ENCODE results near the gene TMEM198. TPM values are rescaled to one million over a fixed set of nuclear protein-coding genes. Genes with fewer than 3 reads are reported as not detected.

TMEM198 gene
- total RNA-seq, 1 experiment from 2014 or later = 1.1 TPM

DNA sequence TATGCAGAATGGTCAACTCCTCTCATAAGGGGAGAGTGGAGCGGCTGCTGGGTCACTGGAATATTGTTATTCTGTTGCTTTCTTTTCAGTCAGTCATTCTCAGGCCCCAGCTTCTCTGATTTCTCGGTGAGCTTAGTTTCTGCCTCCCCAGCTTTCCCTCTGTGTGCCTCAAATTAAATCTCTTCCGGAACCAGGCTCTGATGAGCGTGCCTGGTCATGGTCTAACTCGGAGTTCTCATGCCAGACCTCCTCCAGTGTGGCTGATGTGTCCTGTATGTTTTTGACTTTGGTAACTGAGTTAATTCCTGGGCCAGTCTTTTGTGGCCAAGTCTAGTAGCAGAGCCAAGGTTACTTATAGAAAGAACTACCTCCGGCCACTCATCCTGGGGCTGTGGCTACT lies 48.9 kb downstream of the TMEM198 start:
- intact Hi-C loops (cut with micrococcal nuclease) = no loop called here
- Histone ChIP-seq H3K9ac (ENCODE audit: low read length) (no peak overlapping the region), H3K9me3 (ENCODE audit: low read length) (no peaks in the 10 kb centered on the region), H3K9me2 (replicated peaks; ENCODE audit: low read length) (no peaks in the 10 kb centered on the region), H2AFZ (ENCODE audit: low read length) (no peak overlapping the region), H3K36me3 (ENCODE audit: low read depth, low read length) (no peaks in the 10 kb centered on the region), H4K20me1 (ENCODE audit: low read length) (no peaks in the 10 kb centered on the region), H3K27ac (ENCODE audit: low read length) (no peak overlapping the region), H3K4me1 (ENCODE audit: insufficient read depth, low read length) (peaks cover 7% of the 10 kb centered on the region; the same call in 1 of the 2 replicates), H3K4me3 (ENCODE audit: low read length) (no peak overlapping the region), H3K4me2 (ENCODE audit: low read length) (no peak overlapping the region), H3K27me3 (ENCODE audit: low read length) (no peaks in the 10 kb centered on the region), H3F3A (ENCODE audit: low read length, unreplicated experiment) (no peaks in the 10 kb centered on the region), H3K79me2 (ENCODE audit: low read length) (no peaks in the 10 kb centered on the region)
- no TSS peak for BruUV-seq (replicated peaks)
- CTCF ChIA-PET = no interaction called here
- TF ChIP-seq EZH2 (IDR thresholded peaks at IDR 0.05; ENCODE audit: low read length, unreplicated experiment) (no peak), EZH2phosphoT487 (IDR thresholded peaks at IDR 0.05; ENCODE audit: borderline replicate concordance, low read length) (no peak)
- TF ChIP-seq, protein P1, sequence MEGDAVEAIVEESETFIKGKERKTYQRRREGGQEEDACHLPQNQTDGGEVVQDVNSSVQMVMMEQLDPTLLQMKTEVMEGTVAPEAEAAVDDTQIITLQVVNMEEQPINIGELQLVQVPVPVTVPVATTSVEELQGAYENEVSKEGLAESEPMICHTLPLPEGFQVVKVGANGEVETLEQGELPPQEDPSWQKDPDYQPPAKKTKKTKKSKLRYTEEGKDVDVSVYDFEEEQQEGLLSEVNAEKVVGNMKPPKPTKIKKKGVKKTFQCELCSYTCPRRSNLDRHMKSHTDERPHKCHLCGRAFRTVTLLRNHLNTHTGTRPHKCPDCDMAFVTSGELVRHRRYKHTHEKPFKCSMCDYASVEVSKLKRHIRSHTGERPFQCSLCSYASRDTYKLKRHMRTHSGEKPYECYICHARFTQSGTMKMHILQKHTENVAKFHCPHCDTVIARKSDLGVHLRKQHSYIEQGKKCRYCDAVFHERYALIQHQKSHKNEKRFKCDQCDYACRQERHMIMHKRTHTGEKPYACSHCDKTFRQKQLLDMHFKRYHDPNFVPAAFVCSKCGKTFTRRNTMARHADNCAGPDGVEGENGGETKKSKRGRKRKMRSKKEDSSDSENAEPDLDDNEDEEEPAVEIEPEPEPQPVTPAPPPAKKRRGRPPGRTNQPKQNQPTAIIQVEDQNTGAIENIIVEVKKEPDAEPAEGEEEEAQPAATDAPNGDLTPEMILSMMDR (conservative IDR thresholded peaks at IDR 0.05; ENCODE audit: low read depth, low read length) = no peak
- DNase-seq = no peak
- no peak for ATAC-seq
- POLR2A ChIA-PET (ENCODE audit: unreplicated experiment) = no interaction called here

DNA sequence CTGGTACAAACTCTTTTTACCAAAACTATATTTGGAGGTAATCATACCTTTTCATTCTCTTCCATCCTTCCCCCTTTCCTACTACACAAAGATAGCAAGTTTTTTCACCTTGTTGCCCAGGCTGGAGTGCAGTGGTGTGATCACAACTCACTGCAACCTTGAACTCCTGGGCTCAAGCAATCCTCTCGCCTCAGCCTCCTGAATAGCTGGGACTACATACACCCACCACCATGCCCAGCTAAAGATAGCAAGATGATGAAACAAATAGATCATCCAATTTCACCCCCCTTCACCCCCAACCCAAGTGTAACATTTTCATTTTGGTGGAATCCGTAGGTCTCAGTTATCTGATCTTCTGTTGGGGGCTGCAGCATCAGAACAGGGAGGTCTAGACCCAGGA lies 49.3 kb downstream of the TMEM198 start:
- TF ChIP-seq, protein P1 (conservative IDR thresholded peaks at IDR 0.05; ENCODE audit: low read depth, low read length) = no peak
- TF ChIP-seq EZH2phosphoT487 (IDR thresholded peaks at IDR 0.05; ENCODE audit: borderline replicate concordance, low read length) (no peak), EZH2 (IDR thresholded peaks at IDR 0.05; ENCODE audit: low read length, unreplicated experiment) (no peak)
- H3K9me2 ChIP-seq (replicated peaks; ENCODE audit: low read length) = no peaks in the 10 kb centered on the region

DNA sequence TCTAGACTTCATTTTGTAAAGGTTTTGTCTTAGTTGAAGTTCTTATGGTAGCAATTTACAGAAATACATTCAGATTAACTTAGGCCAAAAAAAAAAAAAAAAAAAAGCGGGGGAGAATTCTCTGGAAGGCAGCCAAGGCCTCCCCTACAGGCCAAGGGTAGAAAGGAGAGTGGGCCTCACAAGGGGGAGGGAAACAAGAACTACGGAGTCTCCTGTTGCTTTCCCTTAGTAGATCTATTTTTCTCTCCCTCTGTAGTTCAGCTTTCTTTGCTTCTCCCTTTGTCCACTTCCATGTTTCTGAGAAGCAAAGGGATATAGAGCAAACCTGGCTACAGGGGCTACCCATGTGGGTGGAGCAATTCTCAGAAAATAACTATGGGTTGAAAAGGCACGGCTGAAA lies 51.4 kb downstream of the TMEM198 start:
- H3K36me3 ChIP-seq (ENCODE audit: low read depth, low read length) = no peaks in the 10 kb centered on the region
- DNase-seq (no peak), ATAC-seq (no peak)
- BruUV-seq (replicated peaks) = no TSS peak
- no peaks in the 10 kb centered on the region for H3K27me3 ChIP-seq (ENCODE audit: low read length)
- peaks cover 15% of the 10 kb centered on the region for H3K4me1 ChIP-seq (ENCODE audit: insufficient read depth, low read length)
- no peaks in the 10 kb centered on the region for H4K20me1 ChIP-seq (ENCODE audit: low read length)
- no peaks in the 10 kb centered on the region for H3K9me2 ChIP-seq (replicated peaks; ENCODE audit: low read length)
- no peak for TF ChIP-seq EZH2phosphoT487 (IDR thresholded peaks at IDR 0.05; ENCODE audit: borderline replicate concordance, low read length)
- TF ChIP-seq, protein P1 (conservative IDR thresholded peaks at IDR 0.05; ENCODE audit: low read depth, low read length) = no peak
- H3K4me2 ChIP-seq (ENCODE audit: low read length) = no peak overlapping the region
- no peaks in the 10 kb centered on the region for H3K9me3 ChIP-seq (ENCODE audit: low read length)
- no peak overlapping the region for H2AFZ ChIP-seq (ENCODE audit: low read length)
- ChIA-PET POLR2A (ENCODE audit: unreplicated experiment) (no interaction called here), CTCF (no interaction called here)
- peaks cover 7% of the 10 kb centered on the region for H3K79me2 ChIP-seq (ENCODE audit: low read length)
- H3K9ac ChIP-seq (ENCODE audit: low read length) = no peak overlapping the region
- no peak overlapping the region for H3K27ac ChIP-seq (ENCODE audit: low read length)
- intact Hi-C loops (cut with micrococcal nuclease) = no loop called here
- no peak overlapping the region for H3K4me3 ChIP-seq (ENCODE audit: low read length)
- H3F3A ChIP-seq (ENCODE audit: low read length, unreplicated experiment) = no peaks in the 10 kb centered on the region

More for the DNA sequence above, 49.3 kb downstream of the TMEM198 start:
- ChIA-PET CTCF (no interaction called here), POLR2A (ENCODE audit: unreplicated experiment) (no interaction called here)
- Histone ChIP-seq H3K4me2 (ENCODE audit: low read length) (no peak overlapping the region), H3F3A (ENCODE audit: low read length, unreplicated experiment) (no peaks in the 10 kb centered on the region), H2AFZ (ENCODE audit: low read length) (no peak overlapping the region), H3K36me3 (ENCODE audit: low read depth, low read length) (no peaks in the 10 kb centered on the region), H3K4me1 (ENCODE audit: insufficient read depth, low read length) (peaks cover 8% of the 10 kb centered on the region), H3K79me2 (ENCODE audit: low read length) (no peaks in the 10 kb centered on the region), H3K27me3 (ENCODE audit: low read length) (no peaks in the 10 kb centered on the region), H3K4me3 (ENCODE audit: low read length) (no peak overlapping the region), H3K27ac (ENCODE audit: low read length) (no peak overlapping the region), H4K20me1 (ENCODE audit: low read length) (no peaks in the 10 kb centered on the region), H3K9ac (ENCODE audit: low read length) (no peak overlapping the region), H3K9me3 (ENCODE audit: low read length) (no peaks in the 10 kb centered on the region)
- intact Hi-C loops (cut with micrococcal nuclease) = no loop called here
- BruUV-seq (replicated peaks) = no TSS peak
- ATAC-seq = no peak
- DNase-seq = no peak

All from PC-3 (cell line).